B cell (primary cell): ENCODE measurements around the gene DLX1. TPM values are rescaled to one million over a fixed set of nuclear protein-coding genes. Genes with fewer than 3 reads are reported as not detected.

Source experiments
- ATAC-seq: fragments of 200-7000 bp; cut with Tn5 transposase; one replicate; pipeline ENCODE4 v1.10.0; 2021; ENCODE audit warnings: low read depth, mild to moderate bottlenecking, moderate number of reproducible peaks, moderate library complexity
- CTCF ChIA-PET: fragments of 350-600 bp; sonication (Branson Sonifier 250); formaldehyde crosslinking; loops from one replicate; lab custom pipeline; 2021; ENCODE audit warnings: antibody characterized with exemption, inconsistent platforms; lab: Charles Lee
- POLR2A ChIA-PET: fragments of 350-600 bp; sonication (Branson Sonifier 250); formaldehyde crosslinking; loops from one replicate; lab custom pipeline; 2021; ENCODE audit warnings: antibody characterized with exemption; lab: Charles Lee
- DNase-seq: peaks from one replicate; pipeline ENCODE4 v3.0.0; 2013
- H2AFZ ChIP-seq: 2 replicates; pipeline ENCODE4 v1.6.1; 2012; ENCODE audit warnings: mild to moderate bottlenecking, low read depth, low read length; ENCODE audit not compliant: insufficient read depth, poor library complexity, severe bottlenecking
- H3K27ac ChIP-seq, 2 donors: 1 replicate in 1 of 2; 2 replicates in 1 of 2; pipeline ENCODE4 v1.5.1; 2012 to 2013; ENCODE audit warnings: low read length in 2 of 2, mild to moderate bottlenecking in 2 of 2, moderate library complexity in 1 of 2
- H3K27me3 ChIP-seq, 4 experiments: fragments of 200-600 bp in 1 of 4; sonication (generic) in 1 of 4; replicated peaks in 1 of 4; 1 replicate in 2 of 4; 2 replicates in 2 of 4; pipeline versions ENCODE4 v1.6.1 to v1.7.0; 2013 to 2016; ENCODE audit warnings: low read length in 3 of 4, mild to moderate bottlenecking in 2 of 4, mixed read lengths in 1 of 4, moderate library complexity in 1 of 4; ENCODE audit not compliant: insufficient read depth in 4 of 4, control insufficient read depth in 3 of 4; ENCODE audit errors: control extremely low read depth in 1 of 4
- H3K36me3 ChIP-seq, 2 experiments: replicated peaks in 1 of 2; 1 replicate in 1 of 2; 2 replicates in 1 of 2; pipeline versions ENCODE4 v1.6.1 to v1.7.1; 2013; ENCODE audit warnings: low read length in 1 of 2; ENCODE audit not compliant: insufficient read depth in 2 of 2, control insufficient read depth in 1 of 2; ENCODE audit errors: control extremely low read depth in 1 of 2, extremely low read depth in 1 of 2
- H3K4me1 ChIP-seq, 2 donors: fragments of 200-600 bp in 1 of 2; sonication (generic) in 1 of 2; 1 replicate in 1 of 2; 2 replicates in 1 of 2; pipeline versions ENCODE4 v1.5.1 to v1.6.1; 2013 to 2017; ENCODE audit warnings: low read length in 2 of 2; ENCODE audit not compliant: control insufficient read depth in 2 of 2, insufficient read depth in 2 of 2
- H3K4me2 ChIP-seq: replicated peaks from 2 replicates; pipeline ENCODE3; 2012; ENCODE audit warnings: mild to moderate bottlenecking, low read depth, low read length; ENCODE audit not compliant: poor library complexity, severe bottlenecking
- H3K4me3 ChIP-seq, 5 experiments: fragments of 200-600 bp in 1 of 5; sonication (generic) in 1 of 5; 1 replicate in 3 of 5; 2 replicates in 2 of 5; pipeline versions ENCODE4 v1.5.1 to v1.7.0; 2011 to 2016; ENCODE audit warnings: low read length in 4 of 5, mild to moderate bottlenecking in 4 of 5, low read depth in 2 of 5, control low read depth in 1 of 5, moderate library complexity in 1 of 5; ENCODE audit not compliant: insufficient read depth in 1 of 5; ENCODE audit errors: control extremely low read depth in 1 of 5, extremely low read depth in 1 of 5
- H3K79me2 ChIP-seq: fragments of 200-600 bp; sonication (generic); one replicate; pipeline ENCODE4 v1.6.0; 2016; ENCODE audit warnings: low read length; ENCODE audit not compliant: control insufficient read depth, insufficient read depth
- H3K9ac ChIP-seq: fragments of 200-600 bp; sonication (generic); 2 replicates; pipeline ENCODE4 v1.6.1; 2017; ENCODE audit warnings: mild to moderate bottlenecking, low read length, moderate library complexity
- H3K9me3 ChIP-seq, 3 donors: one replicate each; pipeline versions ENCODE4 v1.6.1 to v1.7.1; 2013; ENCODE audit warnings: low read length in 2 of 3; ENCODE audit not compliant: control insufficient read depth in 2 of 3, insufficient read depth in 1 of 3; ENCODE audit errors: control extremely low read depth in 1 of 3
- H4K20me1 ChIP-seq: 2 replicates; pipeline ENCODE4 v1.6.0; 2012; ENCODE audit warnings: mild to moderate bottlenecking, low read length; ENCODE audit not compliant: insufficient read depth, control insufficient read depth, poor library complexity, severe bottlenecking
- H3K27ac Mint-ChIP-seq: one replicate; pipeline ENCODE4 v1.8.0; 2021; ENCODE audit warnings: mixed read lengths
- H3K27me3 Mint-ChIP-seq: one replicate; pipeline ENCODE4 v1.8.0; 2021; ENCODE audit warnings: mixed read lengths
- H3K4me1 Mint-ChIP-seq: one replicate; pipeline ENCODE4 v1.8.0; 2021; ENCODE audit warnings: mixed read lengths
- H3K4me3 Mint-ChIP-seq: one replicate; pipeline ENCODE4 v1.8.0; 2021; ENCODE audit warnings: mixed read lengths
- H3K9me3 Mint-ChIP-seq: one replicate; pipeline ENCODE4 v1.8.0; 2022; ENCODE audit warnings: mixed read lengths; ENCODE audit not compliant: insufficient read depth
- EZH2 ChIP-seq: IDR thresholded peaks from 2 replicates; pipeline ENCODE4 v1.6.1; 2012; ENCODE audit warnings: borderline replicate concordance, low read depth, mild to moderate bottlenecking, moderate library complexity, low read length; ENCODE audit not compliant: insufficient read depth, poor library complexity, severe bottlenecking
- whole genome bisulfite sequencing: methylation state at CpG from one replicate; pipeline ENCODE4 v1.1.5; 2013; ENCODE audit warnings: missing lambda C conversion rate; ENCODE audit not compliant: insufficient coverage; 5-methylcytosine and 5-hydroxymethylcytosine counted together
- intact Hi-C: fragments of 100-400 bp; cut with micrococcal nuclease; formaldehyde crosslinking; loops from one replicate; pipeline ENCODE4 v1.10.0; 2022
- polyA plus RNA-seq: library from polyadenylated mRNA; depleted of rRNA; stranded (reverse); fragments of >200 nt; gene quantifications from 2 replicates; pipeline ENCODE4 v1.2.3, GENCODE V29; 2012
- total RNA-seq, 2 donors: library from RNA; stranded (reverse); fragments of 120-200 nt in 1 of 2; gene quantifications; 1 replicate in 1 of 2; 2 replicates in 1 of 2; pipeline versions ENCODE4 v1.2.3 to v1.2.4, GENCODE V29; 2013 to 2022
- TF ChIP-seq, protein P1 (sequence below): fragments of 200-600 bp; IDR thresholded peaks from one replicate; pipeline ENCODE4 v1.8.0; 2022; ENCODE audit warnings: antibody characterized with exemption, mild to moderate bottlenecking

The DLX1 gene
- total and polyA plus RNA-seq, 2 donors (not counting 1 experiment from before 2014, with no cell fraction given) = not detected

DNA sequence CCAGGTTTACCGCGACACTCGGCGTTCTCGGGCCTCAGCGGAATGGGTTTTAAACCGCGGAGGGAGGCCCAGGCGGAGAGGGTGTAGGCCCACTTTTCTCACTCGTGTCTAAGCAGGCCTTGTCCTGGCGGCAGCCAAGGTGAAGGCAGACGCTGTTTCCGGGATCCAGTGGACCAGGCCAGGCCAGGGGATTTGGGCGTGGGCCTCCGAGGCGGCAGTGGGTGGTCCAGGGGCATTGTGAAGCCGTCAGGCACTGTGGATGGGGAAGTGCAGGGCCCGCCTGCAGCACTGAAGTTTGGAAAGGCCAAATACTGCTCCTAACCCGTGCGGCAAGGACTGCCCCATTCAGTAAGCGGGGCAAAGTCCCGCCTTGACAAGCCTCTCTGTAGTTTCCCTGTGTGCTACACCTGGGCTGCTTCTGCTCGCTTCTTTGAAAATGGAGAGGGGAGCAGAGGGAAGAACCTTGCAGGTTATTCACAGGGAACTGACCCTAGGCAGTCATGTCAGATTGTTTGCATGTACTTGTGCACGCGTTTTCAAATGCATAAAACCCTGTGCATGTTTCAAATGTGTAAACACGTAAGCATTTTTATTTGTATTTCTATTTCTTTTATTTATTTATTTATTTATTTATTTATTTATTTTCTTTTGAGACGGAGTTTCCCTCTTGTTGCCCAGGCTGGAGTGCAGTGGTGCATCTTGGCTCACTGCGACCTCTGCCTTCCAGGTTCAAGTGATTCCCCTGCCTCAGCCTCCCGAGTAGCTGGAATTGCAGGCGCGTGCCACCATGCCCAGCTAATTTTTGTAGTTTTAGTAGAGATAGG, 24.9 kb downstream of the DLX1 start:
- Histone ChIP-seq H3K27me3 (peaks cover 0 to 58% (median 46%) of the 10 kb centered on the region in 4 experiments), H3K4me3 (no peak overlapping the region), H3K36me3 (no peaks in the 10 kb centered on the region), H2AFZ (no peak overlapping the region), H3K9me3 (peaks cover 0 to 47% (median 4%) of the 10 kb centered on the region in 3 donors), H3K4me1 (peaks cover 20 to 30% of the 10 kb centered on the region in 2 donors), H3K9ac (no peak overlapping the region), H3K79me2 (no peaks in the 10 kb centered on the region), H3K4me2 (no peak overlapping the region), H4K20me1 (no peaks in the 10 kb centered on the region), H3K27ac (no peak overlapping the region)
- Mint-ChIP-seq H3K4me1 (peaks cover 11% of the 10 kb centered on the region), H3K9me3 (no peaks in the 10 kb centered on the region), H3K4me3 (no peak overlapping the region), H3K27ac (no peak overlapping the region), H3K27me3 (peaks cover 56% of the 10 kb centered on the region)
- CTCF ChIA-PET = no interaction called here
- TF ChIP-seq, protein P1, sequence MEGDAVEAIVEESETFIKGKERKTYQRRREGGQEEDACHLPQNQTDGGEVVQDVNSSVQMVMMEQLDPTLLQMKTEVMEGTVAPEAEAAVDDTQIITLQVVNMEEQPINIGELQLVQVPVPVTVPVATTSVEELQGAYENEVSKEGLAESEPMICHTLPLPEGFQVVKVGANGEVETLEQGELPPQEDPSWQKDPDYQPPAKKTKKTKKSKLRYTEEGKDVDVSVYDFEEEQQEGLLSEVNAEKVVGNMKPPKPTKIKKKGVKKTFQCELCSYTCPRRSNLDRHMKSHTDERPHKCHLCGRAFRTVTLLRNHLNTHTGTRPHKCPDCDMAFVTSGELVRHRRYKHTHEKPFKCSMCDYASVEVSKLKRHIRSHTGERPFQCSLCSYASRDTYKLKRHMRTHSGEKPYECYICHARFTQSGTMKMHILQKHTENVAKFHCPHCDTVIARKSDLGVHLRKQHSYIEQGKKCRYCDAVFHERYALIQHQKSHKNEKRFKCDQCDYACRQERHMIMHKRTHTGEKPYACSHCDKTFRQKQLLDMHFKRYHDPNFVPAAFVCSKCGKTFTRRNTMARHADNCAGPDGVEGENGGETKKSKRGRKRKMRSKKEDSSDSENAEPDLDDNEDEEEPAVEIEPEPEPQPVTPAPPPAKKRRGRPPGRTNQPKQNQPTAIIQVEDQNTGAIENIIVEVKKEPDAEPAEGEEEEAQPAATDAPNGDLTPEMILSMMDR = no peak
- TF ChIP-seq EZH2 = no peak
- DNase-seq (peak; percentile 22), ATAC-seq (no peak)
- intact Hi-C loops = loop anchor here (5.0 to 10.0 kb wide), 2 partner anchors 33 to 325 kb away; no protein-coding TSS in a partner anchor
- POLR2A ChIA-PET = interaction anchor here (0.6 kb wide), 1 partner anchor 287 kb away, joined by 3 read pairs; no protein-coding TSS in a partner anchor
- 42% methylated on average over 27 of the region's 31 CpGs for WGBS

DNA sequence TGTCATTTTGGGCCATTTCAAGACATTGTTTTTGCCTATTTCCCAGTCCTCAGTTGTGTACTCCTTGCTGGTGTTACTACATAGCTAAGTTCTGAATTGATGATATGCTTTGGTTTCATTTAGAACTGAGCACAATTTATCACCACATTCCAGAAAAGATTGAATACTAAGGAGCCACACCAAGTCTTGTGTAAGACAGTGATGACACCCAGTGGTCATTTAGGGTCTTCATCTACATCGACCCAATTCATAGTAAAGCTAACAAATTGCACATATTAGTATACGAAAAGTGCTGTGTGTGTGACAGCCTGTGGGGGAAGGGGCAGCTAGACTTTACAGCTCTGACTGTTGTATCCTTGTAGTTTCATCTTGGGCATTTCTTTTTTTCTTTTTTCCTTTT, 28.3 kb downstream of the DLX1 start:
- H3K9ac ChIP-seq = no peak overlapping the region
- no peaks in the 10 kb centered on the region for H3K79me2 ChIP-seq
- H3K27me3 Mint-ChIP-seq = peaks cover 41% of the 10 kb centered on the region
- no peak overlapping the region for H3K4me2 ChIP-seq
- no peaks in the 10 kb centered on the region for H3K9me3 Mint-ChIP-seq
- WGBS = no CpG with 5 or more reads among the region's 2 CpGs
- CTCF ChIA-PET = interaction anchor here (0.6 to 3.1 kb wide), 15 partner anchors 8 to 539 kb away, joined by 3 to 26 read pairs (median 4); partner anchors contain the start of gene DLX2
- TF ChIP-seq EZH2 = no peak
- TF ChIP-seq, protein P1 = no peak
- H3K9me3 ChIP-seq = peaks cover 0 to 13% (median 0%) of the 10 kb centered on the region in 3 donors
- H3K36me3 ChIP-seq = no peaks in the 10 kb centered on the region
- no peak overlapping the region for H3K4me3 ChIP-seq
- ATAC-seq (no peak), DNase-seq (peak; percentile 14)
- H3K4me1 Mint-ChIP-seq = peaks cover 2% of the 10 kb centered on the region
- peaks cover 3 to 5% of the 10 kb centered on the region in 2 donors for H3K4me1 ChIP-seq
- no peak overlapping the region for H3K27ac Mint-ChIP-seq
- H3K4me3 Mint-ChIP-seq = no peak overlapping the region
- POLR2A ChIA-PET = no interaction called here
- no peak overlapping the region for H2AFZ ChIP-seq
- H3K27me3 ChIP-seq = peaks cover 0 to 30% (median 18%) of the 10 kb centered on the region in 4 experiments
- intact Hi-C loops = loop anchor here (1.0 to 5.0 kb wide), 4 partner anchors 36 to 515 kb away; no protein-coding TSS in a partner anchor
- no peak overlapping the region for H3K27ac ChIP-seq
- H4K20me1 ChIP-seq = no peaks in the 10 kb centered on the region
